GM11168 (cell line): ENCODE measurements around the gene ACTL10.

ENCODE experiments used
- in situ Hi-C: fragments of 300-500 bp; cut with MboI; formaldehyde crosslinking; loops from one replicate; pipeline ENCODE4 v1.12.0; 2022; ENCODE audit warnings: low sequenced_read_pairs; ENCODE audit not compliant: unreplicated experiment

The ACTL10 gene

GRCh38 chr20:33648396-33649004, 18.2 kb upstream of the ACTL10 start:
- in situ Hi-C loops = no loop called here

- in situ Hi-C loops = no loop called here
Measured at GRCh38 chr20:33649201-33649681, 17.5 kb upstream of the ACTL10 start.

- in situ Hi-C loops = loop anchor here (5.0 kb wide), 1 partner anchor 183 kb away; no protein-coding TSS in a partner anchor
Measured at GRCh38 chr20:33650111-33650752, 16.5 kb upstream of the ACTL10 start.

- in situ Hi-C loops = loop anchor here (5.0 kb wide), 1 partner anchor 184 kb away; no protein-coding TSS in a partner anchor
Measured at GRCh38 chr20:33650753-33651561, 15.8 kb upstream of the ACTL10 start.

- in situ Hi-C loops = loop anchor here (5.0 kb wide), 1 partner anchor 184 kb away; no protein-coding TSS in a partner anchor
Measured at GRCh38 chr20:33651562-33652048, 15.1 kb upstream of the ACTL10 start.

- in situ Hi-C loops = loop anchor here (5.0 kb wide), 1 partner anchor 186 kb away; no protein-coding TSS in a partner anchor
Measured at GRCh38 chr20:33653218-33653899, 13.4 kb upstream of the ACTL10 start.

GRCh38 chr20:33653900-33654596, 12.7 kb upstream of the ACTL10 start:
- in situ Hi-C loops = loop anchor here (5.0 kb wide), 1 partner anchor 187 kb away; no protein-coding TSS in a partner anchor

- in situ Hi-C loops = loop anchor here (5.0 kb wide), 1 partner anchor 187 kb away; no protein-coding TSS in a partner anchor
Measured at GRCh38 chr20:33654680-33655161, 12.0 kb upstream of the ACTL10 start.

GRCh38 chr20:33655164-33655563, 11.6 kb upstream of the ACTL10 start:
- in situ Hi-C loops = no loop called here

GRCh38 chr20:33656010-33656782, 10.5 kb upstream of the ACTL10 start:
- in situ Hi-C loops = no loop called here

GRCh38 chr20:33656783-33657703, 9.7 kb upstream of the ACTL10 start:
- in situ Hi-C loops = no loop called here

GRCh38 chr20:33657704-33658095, 9.0 kb upstream of the ACTL10 start:
- in situ Hi-C loops = no loop called here

- in situ Hi-C loops = no loop called here
Measured at GRCh38 chr20:33658510-33658909, 8.2 kb upstream of the ACTL10 start.

- in situ Hi-C loops = no loop called here
Measured at GRCh38 chr20:33658929-33659328, 7.8 kb upstream of the ACTL10 start.

- in situ Hi-C loops = no loop called here
Measured at GRCh38 chr20:33659341-33660034, 7.3 kb upstream of the ACTL10 start.

- in situ Hi-C loops = no loop called here
Measured at GRCh38 chr20:33660035-33660684, 6.6 kb upstream of the ACTL10 start.
